Ureter (tissue), 1 donor: ENCODE measurements around the gene TUBGCP2. TPM values are rescaled to one million over a fixed set of nuclear protein-coding genes. Genes with fewer than 3 reads are reported as not detected.
"Not testable (repeated sequence)": the region's sequence is repeated elsewhere in the genome, so short reads cannot be mapped to it uniquely, and the experiment has no call there.

Source experiments
- DNase-seq: peaks from one replicate; pipeline ENCODE4 v3.0.0-alpha.2; 2020; ENCODE audit warnings: low spot score
- total RNA-seq: library from RNA; stranded (reverse); gene quantifications from one replicate; pipeline ENCODE4 v1.2.4, GENCODE V29; 2023
- donor health status: DM: yes; HTN: yes; CAD: no.

The TUBGCP2 gene
- total RNA-seq, 1 donor from 2014 or later: 51.9 TPM

DNA sequence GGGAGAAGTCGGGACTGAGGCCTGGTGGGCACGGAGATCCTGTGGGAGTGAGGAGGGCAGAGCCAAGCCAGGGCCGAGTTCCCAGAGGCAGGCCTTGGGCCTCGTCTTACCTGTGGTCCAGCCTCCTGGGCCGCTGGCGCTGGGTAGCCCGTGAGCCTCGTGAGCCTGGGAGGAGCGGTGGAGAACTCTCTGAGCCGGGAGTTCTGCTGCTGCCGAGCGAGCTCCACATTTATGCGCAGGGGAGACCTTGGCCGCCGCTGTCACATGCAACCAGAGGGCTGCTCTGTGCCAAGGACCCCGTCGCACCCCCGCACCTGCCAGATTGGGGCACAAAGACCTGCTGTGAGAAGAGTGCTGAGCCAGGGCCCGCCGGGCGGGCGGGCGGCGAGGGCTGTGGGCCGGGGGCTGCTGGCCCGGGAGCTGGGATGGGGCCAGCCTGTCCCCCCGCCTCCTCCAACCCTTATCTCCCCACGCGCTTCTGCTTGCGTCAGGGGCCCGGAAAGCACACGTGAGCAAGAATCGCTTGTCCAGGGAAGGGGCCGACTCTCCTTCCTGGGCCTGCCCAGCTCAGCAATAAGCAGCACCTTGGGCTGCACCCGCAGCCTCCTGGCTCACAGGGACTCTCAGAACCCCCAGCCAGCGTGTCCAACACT, 60.9 kb downstream of the TUBGCP2 start:
- no peak for DNase-seq

- DNase-seq: no peak
Measured at GRCh38 chr10:133246236-133246626, 62.4 kb downstream of the TUBGCP2 start.

DNA sequence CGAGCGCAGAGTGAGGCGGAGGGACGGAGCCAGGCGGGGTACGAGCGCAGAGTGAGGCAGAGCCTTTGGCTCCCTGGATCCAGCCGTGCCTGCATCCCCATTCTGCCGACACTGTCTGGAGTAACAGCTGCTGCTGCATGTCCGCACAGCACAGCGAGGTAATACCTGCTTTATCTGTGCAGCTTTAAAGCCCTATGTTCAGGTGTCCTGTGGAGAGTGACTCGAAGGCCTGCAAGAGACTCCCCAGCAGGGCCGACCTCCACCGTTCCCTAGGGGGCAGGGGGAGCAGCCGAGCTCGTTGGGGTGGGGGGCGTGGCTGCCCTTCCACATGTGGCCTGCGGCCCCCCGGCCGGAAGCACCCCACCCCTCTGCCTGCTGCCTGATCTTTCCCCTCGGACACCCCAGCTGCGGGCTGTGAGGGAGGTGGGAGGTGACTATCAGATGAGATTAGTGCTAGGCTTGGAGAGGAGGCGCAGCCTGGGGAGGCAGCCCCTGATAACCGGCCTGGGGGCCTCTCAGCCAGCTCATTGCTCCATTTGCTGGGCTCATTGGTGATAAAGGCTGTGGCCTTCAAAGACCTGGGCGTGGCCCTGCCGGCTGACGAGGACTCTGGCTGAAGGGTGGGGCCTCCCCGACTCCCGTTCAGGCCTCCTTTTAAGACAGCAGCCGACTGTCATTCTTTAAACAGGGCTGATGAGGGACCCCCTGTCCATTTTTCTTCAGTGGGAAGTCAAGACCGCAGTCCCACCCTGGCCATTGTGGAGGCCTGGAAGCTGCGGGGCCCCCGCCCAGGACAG, 63.0 kb downstream of the TUBGCP2 start:
- DNase-seq: no peak

DNA sequence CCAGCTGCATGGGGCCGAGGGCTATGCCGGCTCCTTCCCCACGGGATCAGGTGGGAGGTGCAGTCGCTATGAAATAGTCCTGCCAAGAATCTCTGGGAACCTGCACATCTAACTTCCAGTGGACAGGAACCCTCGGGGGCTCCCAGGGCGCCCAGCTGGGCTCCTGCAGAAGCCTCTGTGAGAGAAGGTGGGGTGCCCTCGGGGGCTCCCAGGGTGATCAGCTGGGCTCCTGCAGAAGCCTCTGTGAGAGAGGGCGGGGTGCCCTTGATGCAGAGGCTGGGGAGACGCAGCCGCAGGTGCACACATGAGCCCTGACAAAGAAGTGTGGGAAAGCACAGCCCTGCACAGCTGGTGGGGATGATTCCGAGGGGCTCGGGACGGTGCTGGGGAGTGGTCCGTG, 65.1 kb downstream of the TUBGCP2 start:
- DNase-seq: no peak

DNA sequence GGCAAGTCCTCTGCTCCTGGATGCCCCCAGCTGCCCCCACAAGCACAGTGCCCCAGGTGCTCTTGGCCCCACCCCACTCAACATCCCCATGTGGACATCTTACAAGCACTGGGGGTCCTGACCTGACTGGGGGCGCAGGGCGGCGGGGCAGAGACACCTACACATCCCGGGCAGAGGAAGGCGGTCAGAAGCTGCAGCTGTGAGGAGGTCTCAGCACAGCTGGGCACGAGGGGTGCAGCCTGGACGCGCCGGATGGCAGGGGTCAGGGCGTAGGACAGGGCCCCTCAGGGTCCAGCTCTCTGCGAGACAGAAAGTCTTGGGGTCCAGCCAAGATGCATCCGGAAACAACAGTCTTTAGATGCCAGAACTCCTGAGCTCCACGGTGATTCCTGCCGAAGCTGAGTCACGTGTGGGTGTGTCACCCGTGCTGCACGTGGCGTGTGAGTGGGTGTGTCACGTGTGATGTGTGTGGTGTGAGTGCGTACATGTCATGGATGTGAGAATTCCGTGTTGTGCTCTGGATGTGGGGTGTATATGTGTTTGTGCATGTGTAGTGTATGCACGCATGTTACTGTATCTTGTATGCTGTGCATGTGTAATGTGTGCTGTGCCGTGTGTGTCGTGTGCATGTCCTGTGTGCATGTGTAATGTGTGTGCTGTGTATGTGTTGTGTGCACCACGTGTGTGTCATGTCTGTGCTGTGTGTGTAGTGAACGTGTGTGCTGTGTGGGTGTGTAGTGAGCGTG, 65.9 kb downstream of the TUBGCP2 start:
- DNase-seq: no peak

- DNase-seq: no peak
Measured at GRCh38 chr10:133241501-133242205, 67.0 kb downstream of the TUBGCP2 start.

GRCh38 chr10:133239990-133240389, 68.7 kb downstream of the TUBGCP2 start:
- DNase-seq: no peak

DNA sequence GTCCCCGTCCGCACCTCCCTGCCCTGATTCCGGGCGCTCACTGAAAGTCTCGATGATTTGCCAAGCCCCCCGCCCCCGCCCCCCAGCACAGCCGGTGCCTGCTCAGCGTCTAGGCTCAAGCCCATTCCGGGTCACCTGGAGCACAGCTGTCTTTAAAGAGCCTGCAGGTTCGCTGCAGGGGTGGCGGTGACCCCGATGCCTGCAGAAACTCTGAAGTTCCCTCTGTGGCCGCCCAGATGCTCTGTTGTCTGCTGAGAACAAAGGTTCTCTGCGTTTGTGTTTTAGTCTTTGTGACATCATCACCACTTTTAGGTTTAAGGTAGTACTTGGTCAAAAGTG, 70.2 kb downstream of the TUBGCP2 start:
- no peak for DNase-seq

- DNase-seq: no peak
Measured at GRCh38 chr10:133237588-133238465, 70.8 kb downstream of the TUBGCP2 start, which contains the start of gene VENTX. Gene VENTX, plus strand, starts transcription at chr10:133237855. Its CDS starts 60 bp downstream, at chr10:133237915.

GRCh38 chr10:133237241-133237587, 71.5 kb downstream of the TUBGCP2 start:
- DNase-seq: no peak

DNA sequence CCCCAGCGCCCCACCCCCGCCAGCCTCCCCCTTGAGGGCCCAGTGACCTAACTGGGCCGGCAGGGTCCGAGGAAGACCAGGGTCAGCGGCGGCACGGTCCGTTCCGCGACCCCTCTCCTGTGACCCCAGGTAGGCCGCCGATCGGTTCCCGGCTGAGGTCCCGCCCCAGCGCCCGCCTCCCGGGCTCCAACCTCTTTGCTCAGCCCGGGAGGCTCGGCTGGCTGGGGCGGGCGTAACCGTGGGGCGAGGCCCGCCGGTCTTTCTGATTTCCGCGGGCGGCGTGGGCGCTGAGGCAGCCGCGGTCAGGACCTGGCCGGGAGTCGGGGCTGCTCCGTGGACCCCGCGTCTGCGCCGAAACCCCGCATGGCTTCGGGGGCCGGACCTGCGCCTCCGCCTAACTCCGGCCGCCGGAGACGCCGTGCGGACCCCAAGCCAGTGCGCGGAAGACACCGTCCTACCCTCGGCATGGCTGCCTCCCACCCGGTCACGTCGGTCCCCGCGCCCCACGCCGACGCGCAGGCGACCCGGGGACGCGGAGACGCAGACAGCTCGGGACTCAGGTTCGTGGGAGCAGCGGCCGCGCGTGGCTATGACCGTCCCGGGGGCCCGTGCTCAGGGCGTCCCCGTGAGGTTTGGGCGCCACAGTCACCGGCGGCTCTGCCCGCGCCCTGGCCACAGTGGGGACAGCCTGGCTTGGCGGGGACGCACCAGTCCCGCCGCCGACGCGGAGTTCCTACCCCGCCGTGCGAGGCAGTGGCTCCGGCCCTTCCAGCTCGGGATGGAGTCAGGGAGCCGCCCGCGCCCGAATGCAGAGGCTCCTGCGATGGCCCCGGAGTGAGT, 72.1 kb downstream of the TUBGCP2 start:
- DNase-seq: no peak

GRCh38 chr10:133235932-133236331, 72.7 kb downstream of the TUBGCP2 start:
- no peak for DNase-seq

- DNase-seq: no peak
Measured at GRCh38 chr10:133235265-133235855, 73.3 kb downstream of the TUBGCP2 start.

GRCh38 chr10:133234796-133235195, 73.9 kb downstream of the TUBGCP2 start:
- not testable (repeated sequence) for DNase-seq

DNA sequence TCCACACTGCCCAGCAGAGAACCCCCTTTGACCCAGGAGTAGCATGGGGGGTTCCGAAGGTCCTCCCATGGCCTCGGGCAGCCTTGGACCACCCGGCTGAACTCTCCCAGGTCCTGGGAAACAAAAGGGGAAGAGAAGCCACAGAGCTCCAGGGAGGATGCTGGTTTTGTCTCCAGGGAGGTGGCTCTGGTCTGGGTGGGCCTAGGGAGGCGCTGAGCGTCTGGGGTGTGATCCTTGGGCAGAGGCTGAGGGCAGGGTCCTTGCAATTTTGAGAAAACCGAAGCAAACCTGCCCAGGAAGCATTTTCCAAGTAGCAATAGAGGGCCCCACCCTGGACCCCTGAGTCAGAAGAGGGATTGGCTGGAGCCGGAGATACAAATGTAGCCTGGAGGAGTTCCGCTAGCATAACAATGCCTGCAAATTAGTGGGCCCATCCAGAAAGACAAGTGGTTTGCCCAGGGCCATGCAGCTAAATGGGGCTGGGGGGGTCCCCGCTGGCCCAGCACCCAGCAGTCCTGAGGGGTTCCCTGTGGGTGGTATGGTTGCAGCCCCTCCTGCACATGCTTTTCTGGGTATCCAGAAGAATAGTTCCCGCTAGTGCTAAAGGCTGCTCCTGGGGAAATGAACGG, 76.6 kb downstream of the TUBGCP2 start:
- no peak for DNase-seq

DNA sequence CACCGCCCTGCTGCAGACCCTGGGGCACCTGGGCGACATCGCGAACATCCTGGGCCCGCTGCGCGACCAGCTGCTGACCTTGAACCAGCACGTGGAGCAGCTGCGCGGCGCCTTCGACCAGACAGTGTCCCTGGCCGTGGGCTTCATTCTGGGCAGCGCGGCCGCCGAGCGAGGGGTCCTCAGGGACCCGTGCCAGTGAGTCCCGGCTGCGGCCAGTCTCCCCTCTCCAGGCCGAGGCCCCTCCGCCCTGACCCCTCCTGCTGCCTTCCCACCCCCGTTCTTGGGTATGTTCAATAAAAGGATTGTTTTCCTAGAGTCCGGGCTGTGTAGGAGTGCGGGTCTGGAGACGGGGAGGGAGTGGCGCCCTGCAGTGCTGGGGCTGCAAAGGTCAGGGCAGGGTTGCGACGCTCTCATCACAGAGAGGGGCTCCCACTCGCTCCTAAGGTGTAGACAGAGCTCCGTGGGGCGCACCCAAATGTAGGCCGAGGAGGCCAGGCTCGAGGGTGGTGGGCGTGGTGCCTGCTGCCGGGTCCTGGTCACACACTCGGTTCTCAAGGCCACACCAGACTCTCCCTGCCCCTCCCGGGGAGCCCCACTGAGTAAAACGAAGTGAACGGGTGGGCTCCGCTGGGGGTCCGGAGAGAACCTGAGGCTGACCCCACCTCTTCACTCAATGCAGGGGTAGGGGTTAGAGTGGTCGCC, 77.3 kb downstream of the TUBGCP2 start:
- no peak for DNase-seq

DNA sequence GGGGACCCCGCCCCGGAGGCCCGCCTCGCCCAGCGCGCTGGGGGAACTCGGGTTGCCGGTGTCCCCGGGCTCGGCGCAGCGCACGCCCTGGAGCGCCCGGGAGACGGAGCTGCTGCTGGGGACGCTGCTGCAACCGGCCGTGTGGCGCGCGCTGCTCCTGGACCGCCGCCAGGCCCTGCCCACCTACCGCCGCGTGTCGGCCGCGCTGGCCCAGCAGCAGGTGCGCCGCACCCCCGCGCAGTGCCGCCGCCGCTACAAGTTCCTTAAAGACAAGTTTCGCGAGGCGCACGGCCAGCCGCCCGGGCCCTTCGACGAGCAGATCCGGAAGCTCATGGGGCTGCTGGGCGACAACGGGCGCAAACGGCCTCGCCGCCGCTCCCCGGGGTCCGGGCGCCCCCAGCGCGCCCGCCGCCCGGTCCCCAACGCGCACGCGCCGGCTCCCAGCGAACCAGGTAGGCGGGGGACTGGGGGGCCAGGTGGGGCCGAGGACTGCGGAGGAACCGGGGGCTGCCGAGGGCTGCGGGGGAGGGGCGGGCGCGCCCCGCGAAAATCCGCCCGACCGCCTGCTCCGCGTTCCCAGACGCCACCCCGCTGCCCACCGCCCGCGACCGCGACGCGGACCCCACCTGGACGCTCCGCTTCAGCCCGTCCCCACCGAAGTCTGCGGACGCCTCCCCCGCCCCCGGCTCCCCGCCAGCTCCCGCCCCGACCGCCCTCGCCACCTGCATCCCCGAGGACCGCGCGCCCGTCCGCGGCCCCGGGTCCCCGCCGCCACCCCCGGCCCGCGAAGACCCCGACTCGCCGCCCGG, 78.1 kb downstream of the TUBGCP2 start:
- DNase-seq: no peak

GRCh38 chr10:133230044-133230361, 78.7 kb downstream of the TUBGCP2 start, which contains the start of gene UTF1:
Gene UTF1, plus strand, starts transcription at chr10:133230217. Its CDS starts 72 bp downstream, at chr10:133230289.
- DNase-seq: no peak
